Activated T-cell treated with anti-CD3 and anti-CD28 coated beads, Interleukin-2, amount 50 U/mL, for 1 hour (primary cell): ENCODE data around the gene ADPRM.
"Not testable (repeated sequence)": the region's sequence is repeated elsewhere in the genome, so short reads cannot be mapped to it uniquely, and the experiment has no call there.

Experiments used
- DNase-seq: peaks from one replicate; pipeline ENCODE4 v3.0.0-alpha.2; 2020

Gene ADPRM

GRCh38 chr17:10697092-10698081 is at the start of gene ADPRM, which contains the start of gene SCO1:
TSS of gene ADPRM (plus strand) at chr17:10697594. CDS start at chr17:10704927, 7,333 bp downstream.
TSS of gene SCO1 (minus strand) at chr17:10697533. CDS start at chr17:10697507, 26 bp downstream.
- peak; percentile 87 for DNase-seq

GRCh38 chr17:10648381-10648780 is 49.0 kb upstream of the ADPRM start:
- DNase-seq, result no peak

- DNase-seq, result no peak
Observed at GRCh38 chr17:10648956-10649355, 48.4 kb upstream of the ADPRM start.

GRCh38 chr17:10649602-10650001 is 47.8 kb upstream of the ADPRM start:
- no peak for DNase-seq

GRCh38 chr17:10651927-10652326 is 45.5 kb upstream of the ADPRM start:
- no peak for DNase-seq

GRCh38 chr17:10652984-10653659 is 44.3 kb upstream of the ADPRM start:
- no peak for DNase-seq

- no peak for DNase-seq
Observed at GRCh38 chr17:10653987-10654386, 43.4 kb upstream of the ADPRM start.

GRCh38 chr17:10657148-10657547 is 40.2 kb upstream of the ADPRM start, which contains the start of gene MYH3:
TSS of gene MYH3 (minus strand) at chr17:10657309. CDS start at chr17:10655064, 2,245 bp downstream.
- DNase-seq, result no peak

GRCh38 chr17:10657879-10658278 is 39.5 kb upstream of the ADPRM start:
- DNase-seq, result no peak

- DNase-seq, result no peak
Observed at GRCh38 chr17:10661437-10661836, 36.0 kb upstream of the ADPRM start.

- DNase-seq, result no peak
Observed at GRCh38 chr17:10663231-10663630, 34.2 kb upstream of the ADPRM start.

GRCh38 chr17:10664571-10664970 is 32.8 kb upstream of the ADPRM start:
- no peak for DNase-seq

GRCh38 chr17:10666906-10667305 is 30.5 kb upstream of the ADPRM start:
- no peak for DNase-seq

GRCh38 chr17:10668775-10669174 is 28.6 kb upstream of the ADPRM start:
- DNase-seq, result no peak

- DNase-seq, result no peak
Observed at GRCh38 chr17:10673312-10673711, 24.1 kb upstream of the ADPRM start.

- no peak for DNase-seq
Observed at GRCh38 chr17:10674704-10675103, 22.7 kb upstream of the ADPRM start.

GRCh38 chr17:10681866-10682446 is 15.4 kb upstream of the ADPRM start:
- no peak for DNase-seq

- no peak for DNase-seq
Observed at GRCh38 chr17:10683853-10684252, 13.5 kb upstream of the ADPRM start.

GRCh38 chr17:10687499-10687898 is 9.9 kb upstream of the ADPRM start:
- no peak for DNase-seq

- DNase-seq, result not testable (repeated sequence)
Observed at GRCh38 chr17:10695875-10696407, 1.5 kb upstream of the ADPRM start.

- no peak for DNase-seq
Observed at GRCh38 chr17:10698096-10698818, 863 bp downstream of the ADPRM start.

- DNase-seq, result no peak
Observed at GRCh38 chr17:10699856-10700255, 2.5 kb downstream of the ADPRM start.
